Large intestine (tissue), 3 donors: ENCODE measurements around the gene OR13A1. TPM values are rescaled to one million over a fixed set of nuclear protein-coding genes. Genes with fewer than 3 reads are reported as not detected.
"Not testable (repeated sequence)": the region's sequence is repeated elsewhere in the genome, so short reads cannot be mapped to it uniquely, and the experiment has no call there.

Source experiments
- DNase-seq, 2 donors: peaks; one replicate each; pipeline versions ENCODE4 v3.0.0 to v3.0.0-alpha.2; 2013
- H3K27ac ChIP-seq: one replicate; pipeline ENCODE4 v1.5.1; 2013; ENCODE audit warnings: low read length
- H3K27me3 ChIP-seq: 2 replicates; pipeline ENCODE4 v1.6.1; 2013; ENCODE audit warnings: low read length; ENCODE audit not compliant: control insufficient read depth, insufficient read depth
- H3K36me3 ChIP-seq: 2 replicates; pipeline ENCODE4 v1.6.1; 2013; ENCODE audit warnings: low read length; ENCODE audit not compliant: control insufficient read depth, insufficient read depth
- H3K4me1 ChIP-seq: one replicate; pipeline ENCODE4 v1.6.1; 2013; ENCODE audit warnings: low read length; ENCODE audit not compliant: control insufficient read depth, insufficient read depth
- H3K4me3 ChIP-seq: one replicate; pipeline ENCODE4 v1.5.1; 2013; ENCODE audit warnings: low read length
- H3K9me3 ChIP-seq: one replicate; pipeline ENCODE4 v1.6.1; 2013; ENCODE audit warnings: mild to moderate bottlenecking, low read depth, low read length, moderate library complexity; ENCODE audit not compliant: control insufficient read depth
- WGBS: methylation state at CpG from one replicate; pipeline ENCODE4 v1.1.5; 2013; ENCODE audit warnings: low lambda C conversion rate; ENCODE audit not compliant: insufficient coverage; 5-methylcytosine and 5-hydroxymethylcytosine counted together
- polyA plus RNA-seq: library from polyadenylated mRNA; unstranded; fragments of 120-200 nt; gene quantifications from one replicate; pipeline ENCODE4 v1.2.1, GENCODE V29; 2013

The OR13A1 gene
- polyA plus RNA-seq, 1 donor: 0.06 TPM

DNA sequence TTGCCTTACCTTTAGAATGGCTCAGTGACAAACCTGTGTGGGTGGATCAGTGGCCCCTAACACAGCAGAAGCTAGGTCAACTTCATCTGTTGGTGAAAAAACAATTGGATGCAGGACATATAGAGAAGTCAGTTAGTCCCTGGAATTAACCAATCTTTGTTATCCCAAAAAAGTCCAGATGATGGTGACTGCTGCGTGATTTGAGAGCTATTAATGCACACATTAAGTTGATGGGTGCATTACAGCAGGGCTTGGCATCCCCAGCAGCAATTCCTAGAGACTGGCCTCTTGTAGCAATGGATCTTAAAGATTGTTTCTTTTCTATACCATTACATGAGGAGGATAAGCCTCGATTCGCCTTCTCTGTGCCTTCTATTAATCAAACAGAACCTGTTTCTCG, 33.3 kb downstream of the OR13A1 start:
- Histone ChIP-seq H3K4me3 (no peak overlapping the region), H3K36me3 (no peaks in the 10 kb centered on the region), H3K4me1 (peaks cover 10% of the 10 kb centered on the region), H3K27me3 (no peaks in the 10 kb centered on the region), H3K9me3 (no peaks in the 10 kb centered on the region), H3K27ac (no peak overlapping the region)
- DNase-seq: no peak
- 80% methylated on average over 1 of the region's 4 CpGs for WGBS

DNA sequence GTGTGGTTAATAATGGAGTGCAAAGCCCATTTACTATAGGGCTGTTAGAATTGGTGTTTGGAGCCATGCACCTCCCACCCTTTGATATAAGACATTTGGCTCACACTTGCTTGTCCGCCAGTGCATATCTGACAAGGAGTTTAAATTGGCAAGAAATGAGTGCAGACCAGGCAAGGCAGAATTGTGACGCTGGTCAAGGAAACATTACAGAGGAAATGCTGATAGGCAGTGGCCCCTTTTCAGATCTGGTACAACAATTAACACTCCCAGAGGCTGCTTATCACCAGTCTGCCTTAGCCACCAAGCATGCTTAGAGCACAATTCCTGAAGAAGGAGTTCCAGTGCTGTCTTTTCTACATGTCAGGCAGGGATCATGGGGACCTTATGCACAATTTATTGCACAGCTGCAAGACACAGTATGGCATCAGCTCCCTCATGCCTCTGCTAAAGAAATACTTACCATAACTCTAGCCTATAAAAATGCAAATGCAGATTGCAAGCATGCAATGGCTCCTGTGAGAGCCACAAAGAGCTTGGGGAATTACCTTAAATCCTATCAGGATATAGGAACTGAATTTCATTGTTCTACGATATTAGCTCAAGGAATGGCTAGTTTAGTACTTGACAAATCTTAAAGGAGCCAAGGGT, 35.2 kb downstream of the OR13A1 start:
- Histone ChIP-seq H3K27ac (no peak overlapping the region), H3K4me3 (no peak overlapping the region), H3K4me1 (peaks cover 10% of the 10 kb centered on the region), H3K9me3 (no peaks in the 10 kb centered on the region), H3K36me3 (no peaks in the 10 kb centered on the region), H3K27me3 (no peaks in the 10 kb centered on the region)
- 100% methylated on average over 1 of the region's 3 CpGs for WGBS
- peak in 1 of 2 donors; percentile 15 for DNase-seq

- Histone ChIP-seq H3K36me3 (no peaks in the 10 kb centered on the region), H3K9me3 (no peaks in the 10 kb centered on the region), H3K27me3 (no peaks in the 10 kb centered on the region), H3K4me1 (peaks cover 10% of the 10 kb centered on the region), H3K4me3 (no peak overlapping the region), H3K27ac (no peak overlapping the region)
- no CpG with 5 or more reads among the region's 1 CpG for WGBS
- no peak for DNase-seq
Measured at GRCh38 chr10:45279682-45280081, 35.7 kb downstream of the OR13A1 start.

- Histone ChIP-seq H3K4me3 (no peak overlapping the region), H3K27ac (no peak overlapping the region), H3K36me3 (no peaks in the 10 kb centered on the region), H3K9me3 (no peaks in the 10 kb centered on the region), H3K27me3 (no peaks in the 10 kb centered on the region), H3K4me1 (peaks cover 10% of the 10 kb centered on the region)
- no peak for DNase-seq
- 100% methylated on average over 1 of the region's 6 CpGs for WGBS
Measured at GRCh38 chr10:45278860-45279498, 36.4 kb downstream of the OR13A1 start.

GRCh38 chr10:45276146-45276545, 39.3 kb downstream of the OR13A1 start:
- H3K36me3 ChIP-seq, H3K27me3 ChIP-seq, H3K4me1 ChIP-seq, H3K9me3 ChIP-seq, H3K27ac ChIP-seq, H3K4me3 ChIP-seq: not testable (repeated sequence)
- DNase-seq: peak; percentile 40 to 78

GRCh38 chr10:45274364-45274763, 41.0 kb downstream of the OR13A1 start:
- Histone ChIP-seq H3K27me3 (no peaks in the 10 kb centered on the region), H3K4me3 (no peak overlapping the region), H3K27ac (no peak overlapping the region), H3K36me3 (no peaks in the 10 kb centered on the region), H3K4me1 (no peaks in the 10 kb centered on the region), H3K9me3 (no peaks in the 10 kb centered on the region)
- DNase-seq: no peak
- no CpG with 5 or more reads among the region's 1 CpG for WGBS

GRCh38 chr10:45267777-45268176, 47.6 kb downstream of the OR13A1 start:
- not testable (repeated sequence) for H3K9me3 ChIP-seq, H3K36me3 ChIP-seq, H3K27me3 ChIP-seq, H3K27ac ChIP-seq, DNase-seq, H3K4me1 ChIP-seq, H3K4me3 ChIP-seq
- 67% methylated on average over 1 of the region's 2 CpGs for WGBS

DNA sequence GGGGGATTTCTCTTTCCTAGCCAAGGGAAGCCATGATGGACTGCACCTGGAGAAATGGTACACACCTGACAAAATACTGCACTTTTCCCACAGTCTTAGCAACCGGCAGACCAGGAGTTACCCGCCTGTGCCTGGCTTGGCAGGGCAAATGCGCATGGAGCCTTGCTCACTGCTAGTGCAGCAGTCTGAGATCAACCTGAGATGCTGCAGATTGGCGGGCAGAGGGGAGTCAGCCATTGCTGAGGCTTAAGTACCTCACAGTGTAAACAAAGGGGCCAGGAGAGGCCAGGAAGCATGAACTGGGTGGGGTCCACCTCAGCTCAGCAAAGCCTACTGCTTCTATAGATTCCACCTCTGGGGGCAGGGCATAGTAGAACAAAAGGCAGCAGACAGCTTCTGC, 49.4 kb downstream of the OR13A1 start:
- Histone ChIP-seq H3K36me3 (no peaks in the 10 kb centered on the region), H3K4me3 (no peak overlapping the region), H3K27ac (no peak overlapping the region), H3K4me1 (no peaks in the 10 kb centered on the region), H3K27me3 (no peaks in the 10 kb centered on the region), H3K9me3 (peaks cover 5% of the 10 kb centered on the region)
- WGBS: no CpG with 5 or more reads among the region's 4 CpGs
- no peak for DNase-seq

GRCh38 chr10:45261946-45262345, 53.5 kb downstream of the OR13A1 start:
- no peaks in the 10 kb centered on the region for H3K27me3 ChIP-seq
- 14% methylated on average over 1 of the region's 2 CpGs for WGBS
- no peak overlapping the region for H3K27ac ChIP-seq
- H3K4me1 ChIP-seq: no peaks in the 10 kb centered on the region
- no peak overlapping the region for H3K4me3 ChIP-seq
- H3K9me3 ChIP-seq: peaks cover 14% of the 10 kb centered on the region
- H3K36me3 ChIP-seq: no peaks in the 10 kb centered on the region
- peak in 1 of 2 donors; percentile 32 for DNase-seq

- no peaks in the 10 kb centered on the region for H3K36me3 ChIP-seq
- 83% methylated on average over 1 of the region's 3 CpGs for WGBS
- no peaks in the 10 kb centered on the region for H3K27me3 ChIP-seq
- H3K9me3 ChIP-seq: peaks cover 14% of the 10 kb centered on the region
- H3K4me3 ChIP-seq: no peak overlapping the region
- H3K27ac ChIP-seq: no peak overlapping the region
- no peak for DNase-seq
- no peaks in the 10 kb centered on the region for H3K4me1 ChIP-seq
Measured at GRCh38 chr10:45261243-45261775, 54.1 kb downstream of the OR13A1 start.

DNA sequence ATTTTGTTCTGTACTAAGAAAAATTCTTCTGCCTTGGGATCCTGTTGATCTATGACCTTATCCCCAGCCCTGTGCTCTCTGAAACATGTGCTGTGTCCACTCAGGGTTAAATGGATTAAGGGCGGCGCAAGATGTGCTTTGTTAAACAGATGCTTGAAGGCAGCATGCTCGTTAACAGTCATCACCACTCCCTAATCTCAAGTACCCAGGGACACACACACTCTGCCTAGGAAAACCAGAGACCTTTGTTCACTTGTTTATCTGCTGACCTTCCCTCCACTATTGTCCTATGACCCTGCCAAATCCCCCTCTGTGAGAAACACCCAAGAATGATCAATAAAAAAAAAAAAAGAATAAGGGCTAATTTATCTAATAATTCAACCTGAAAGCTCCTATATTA, 54.8 kb downstream of the OR13A1 start:
- WGBS: no CpG with 5 or more reads among the region's 3 CpGs
- peaks cover 14% of the 10 kb centered on the region for H3K9me3 ChIP-seq
- DNase-seq: not testable (repeated sequence)

More for the DNA sequence above, 54.8 kb downstream of the OR13A1 start:
- not testable (repeated sequence) for H3K4me1 ChIP-seq, H3K27me3 ChIP-seq, H3K4me3 ChIP-seq, H3K27ac ChIP-seq, H3K36me3 ChIP-seq
